OCI-LY3 (cell line): Measurements from ENCODE around the gene TIFAB.

ENCODE experiments used
- EZH2phosphoT487 ChIP-seq: fragments of 200-600 bp; shearing (Covaris generic); IDR thresholded peaks from 2 replicates; pipeline ENCODE4 v1.6.1; 2018; ENCODE audit warnings: antibody characterized with exemption, mixed run types, low read depth
- TF ChIP-seq, protein P1 (sequence below): fragments of 200-600, 300-600 bp; sonication (generic); IDR thresholded peaks from 2 replicates; pipeline ENCODE4 v1.5.1; 2014; ENCODE audit warnings: antibody characterized with exemption, low read length, low read depth

DNA sequence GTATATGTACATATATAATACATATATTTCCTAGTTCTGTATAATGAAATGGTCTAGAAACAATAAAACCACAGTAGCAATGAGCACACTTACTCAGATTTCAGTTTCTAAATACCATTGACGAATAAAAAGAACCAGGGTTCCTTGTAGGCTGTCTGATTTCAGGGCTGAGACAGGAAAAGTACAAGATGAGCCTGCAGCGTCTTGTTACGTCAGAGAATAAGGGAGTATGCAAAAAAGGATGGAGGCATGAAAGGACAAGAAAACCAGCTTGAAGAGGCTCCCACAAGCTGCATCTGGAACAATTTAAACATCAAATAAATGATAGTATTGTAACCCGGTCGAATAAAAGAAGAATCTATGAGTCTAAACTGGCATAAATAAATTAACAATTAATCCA, 17.8 kb upstream of the TIFAB start:
- TF ChIP-seq, protein P1, sequence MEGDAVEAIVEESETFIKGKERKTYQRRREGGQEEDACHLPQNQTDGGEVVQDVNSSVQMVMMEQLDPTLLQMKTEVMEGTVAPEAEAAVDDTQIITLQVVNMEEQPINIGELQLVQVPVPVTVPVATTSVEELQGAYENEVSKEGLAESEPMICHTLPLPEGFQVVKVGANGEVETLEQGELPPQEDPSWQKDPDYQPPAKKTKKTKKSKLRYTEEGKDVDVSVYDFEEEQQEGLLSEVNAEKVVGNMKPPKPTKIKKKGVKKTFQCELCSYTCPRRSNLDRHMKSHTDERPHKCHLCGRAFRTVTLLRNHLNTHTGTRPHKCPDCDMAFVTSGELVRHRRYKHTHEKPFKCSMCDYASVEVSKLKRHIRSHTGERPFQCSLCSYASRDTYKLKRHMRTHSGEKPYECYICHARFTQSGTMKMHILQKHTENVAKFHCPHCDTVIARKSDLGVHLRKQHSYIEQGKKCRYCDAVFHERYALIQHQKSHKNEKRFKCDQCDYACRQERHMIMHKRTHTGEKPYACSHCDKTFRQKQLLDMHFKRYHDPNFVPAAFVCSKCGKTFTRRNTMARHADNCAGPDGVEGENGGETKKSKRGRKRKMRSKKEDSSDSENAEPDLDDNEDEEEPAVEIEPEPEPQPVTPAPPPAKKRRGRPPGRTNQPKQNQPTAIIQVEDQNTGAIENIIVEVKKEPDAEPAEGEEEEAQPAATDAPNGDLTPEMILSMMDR: no peak
- TF ChIP-seq EZH2phosphoT487: no peak
